Transverse colon (tissue), 4 donors: ENCODE results near the gene CAPN15.

ENCODE experiments used
- CTCF ChIP-seq, 5 experiments: fragments of 200-600 bp in 3 of 5; fragments of 450-650 bp in 2 of 5; sonication (generic) in 3 of 5; IDR thresholded peaks; 1 replicate in 2 of 5; 2 replicates in 3 of 5; pipeline ENCODE4 v1.5.1; 2016 to 2017; ENCODE audit warnings: antibody characterized with exemption in 5 of 5, inconsistent platforms in 3 of 5, mild to moderate bottlenecking in 2 of 5, moderate library complexity in 1 of 5
- POLR2A ChIP-seq: fragments of 450-650 bp; IDR thresholded peaks from one replicate; pipeline ENCODE4 v1.6.1; 2016; ENCODE audit warnings: antibody characterized with exemption, mild to moderate bottlenecking, moderate library complexity
- POLR2AphosphoS5 ChIP-seq, 3 donors: sonication (generic); formaldehyde crosslinking; IDR thresholded peaks; one replicate each; pipeline ENCODE4 v1.6.1; 2016; ENCODE audit warnings: antibody characterized with exemption in 3 of 3

DNA sequence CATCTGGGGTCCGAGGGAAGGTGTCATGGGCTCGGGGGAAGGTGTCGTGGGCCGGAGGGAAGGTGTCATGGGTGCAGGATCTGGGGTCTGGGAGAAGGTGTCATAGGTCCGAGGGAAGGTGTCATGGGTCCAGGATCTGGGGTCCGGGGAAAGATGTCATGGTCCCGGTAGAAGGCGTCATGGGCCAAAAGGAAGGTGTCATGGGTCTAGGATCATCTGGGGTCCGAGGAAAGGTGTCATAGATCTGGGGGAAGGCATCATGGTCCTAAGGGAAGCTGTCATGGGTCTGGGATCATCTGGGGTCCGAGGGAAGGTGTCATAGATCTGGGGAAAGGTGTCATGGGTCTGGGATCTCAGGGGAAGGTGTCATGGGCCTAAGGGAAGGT, 63.3 kb downstream of the CAPN15 start:
- TF ChIP-seq CTCF (IDR thresholded peaks at IDR 0.05) (no peak), POLR2AphosphoS5 (IDR thresholded peaks at IDR 0.05) (no peak), POLR2A (no peak)
